NB4 (cell line): ENCODE results near the gene GSTT4.
"Not testable (repeated sequence)": the region's sequence is repeated elsewhere in the genome, so short reads cannot be mapped to it uniquely, and the experiment has no call there.

Source experiments
- DNase-seq: peaks from one replicate; pipeline ENCODE4 v3.0.0; 2010; ENCODE audit warnings: low read depth
- H3K4me3 ChIP-seq: one replicate; pipeline ENCODE4 v1.5.1; 2011; ENCODE audit warnings: mild to moderate bottlenecking, low read depth, low read length, moderate library complexity
- CTCF ChIP-seq: IDR thresholded peaks from one replicate; pipeline ENCODE4 v1.5.1; 2012; ENCODE audit warnings: low read depth, low read length
- MAX ChIP-seq: IDR thresholded peaks from 2 replicates; pipeline ENCODE4 v1.6.1; 2011; ENCODE audit warnings: low read depth, low read length
- MYC ChIP-seq: IDR thresholded peaks from 2 replicates; pipeline ENCODE4 v1.6.1; 2011; ENCODE audit warnings: low read depth, low read length
- POLR2A ChIP-seq: IDR thresholded peaks from 2 replicates; pipeline ENCODE4 v1.6.1; 2011; ENCODE audit warnings: mild to moderate bottlenecking; ENCODE audit not compliant: insufficient read length; ENCODE audit errors: extremely low read depth

GSTT4 gene

GRCh38 chr22:24049211-24049610 lies 44.0 kb upstream of the GSTT4 start:
- no peak for DNase-seq
- TF ChIP-seq POLR2A, result no peak
- TF ChIP-seq CTCF, result no peak
- TF ChIP-seq MAX, result no peak
- TF ChIP-seq MYC, result no peak
- no peak overlapping the region for H3K4me3 ChIP-seq

- no peak for DNase-seq
- H3K4me3 ChIP-seq, result no peak overlapping the region
- TF ChIP-seq MYC, result no peak
- no peak for TF ChIP-seq CTCF
- TF ChIP-seq MAX, result no peak
- TF ChIP-seq POLR2A, result no peak
These were observed 40.8 kb upstream of the GSTT4 start for GRCh38 chr22:24046024-24046423.

GRCh38 chr22:24043958-24044357 lies 38.7 kb upstream of the GSTT4 start:
- TF ChIP-seq MYC (no peak), CTCF (no peak), POLR2A (no peak), MAX (no peak)

GRCh38 chr22:24043465-24043864 lies 38.2 kb upstream of the GSTT4 start:
- DNase-seq, H3K4me3 ChIP-seq: not testable (repeated sequence)

More at GRCh38 chr22:24043958-24044357, 38.7 kb upstream of the GSTT4 start:
- DNase-seq, result peak; percentile 16
- H3K4me3 ChIP-seq, result no peak overlapping the region

- TF ChIP-seq MAX, result no peak
- no peak for TF ChIP-seq CTCF
- no peak for TF ChIP-seq MYC
- TF ChIP-seq POLR2A, result no peak
- DNase-seq, result no peak
- H3K4me3 ChIP-seq, result no peak overlapping the region
These were observed 35.7 kb upstream of the GSTT4 start for GRCh38 chr22:24040946-24041345.

GRCh38 chr22:24039046-24039445 lies 33.8 kb upstream of the GSTT4 start:
- no peak for DNase-seq
- TF ChIP-seq CTCF, result no peak
- TF ChIP-seq POLR2A, result no peak

More at GRCh38 chr22:24039046-24039445, 33.8 kb upstream of the GSTT4 start:
- H3K4me3 ChIP-seq, result no peak overlapping the region
